K562 (cell line): ENCODE data around the gene CALML4. TPM values are rescaled to one million over a fixed set of nuclear protein-coding genes. Genes with fewer than 3 reads are reported as not detected.
A peak's percentile ranks its signal among the peaks of the same experiment; 100 is the strongest.
"Not testable (repeated sequence)": the region's sequence is repeated elsewhere in the genome, so short reads cannot be mapped to it uniquely, and the experiment has no call there.

ENCODE experiments used
- ATAC-seq: fragments of 200-7000 bp; cut with Tn5 transposase; 3 replicates; pipeline ENCODE4 v1.9.1; 2020; ENCODE audit warnings: moderate library complexity
- BruUV-seq: library from RNA; stranded (reverse); fragments of 400-500 nt; replicated peaks from 2 replicates; lab custom pipeline; 2021; lab: Mats Ljungman, UMichigan
- CTCF ChIA-PET: fragments of 300-600 bp; formaldehyde crosslinking; extraction: SDS; loops from one replicate; lab custom pipeline; 2021; ENCODE audit warnings: low intra/inter-chr PET ratio; lab: Yijun Ruan, JAX
- POLR2A ChIA-PET: fragments of 300-600, 350-650 bp; sonication (Branson Sonifier 250); formaldehyde crosslinking; extraction: SDS; loops from one replicate; lab custom pipeline; 2021; ENCODE audit warnings: antibody characterized with exemption, inconsistent platforms; lab: Yijun Ruan, JAX
- DNase-seq, 4 experiments: peaks; one replicate each; pipeline versions ENCODE4 v3.0.0 to v3.0.0-alpha.2; 2011 to 2018; ENCODE audit warnings: low spot score in 3 of 4, mixed read lengths in 3 of 4; ENCODE audit errors: extremely low read depth in 1 of 4
- FAIRE-seq: peaks from 2 replicates; lab custom pipeline; 2011; peaks lifted over from hg19 to GRCh38; lab: Jason Lieb, UNC
- H2AFZ ChIP-seq: 2 replicates; pipeline ENCODE4 v1.6.0; 2011; ENCODE audit warnings: low read depth, low read length, control low read depth, inconsistent platforms
- H3K27ac ChIP-seq: fragments of 200-600 bp; 3 replicates; pipeline ENCODE4 v1.8.0; 2011; ENCODE audit warnings: low read depth, mild to moderate bottlenecking, control low read depth, inconsistent platforms, low read length, moderate library complexity, mixed read lengths; ENCODE audit errors: extremely low read depth
- H3K27me3 ChIP-seq, 2 experiments: fragments of 300-600 bp in 1 of 2; 2 replicates in 1 of 2; 3 replicates in 1 of 2; pipeline versions ENCODE4 v1.6.0 to v1.8.0; 2011; ENCODE audit warnings: inconsistent platforms in 2 of 2, low read length in 2 of 2, mild to moderate bottlenecking in 1 of 2, mixed read lengths in 1 of 2, moderate library complexity in 1 of 2; ENCODE audit not compliant: control insufficient read depth in 2 of 2, insufficient read depth in 2 of 2
- H3K36me3 ChIP-seq: fragments of 300-600 bp; 3 replicates; pipeline ENCODE4 v1.8.0; 2011; ENCODE audit warnings: mild to moderate bottlenecking, low read length, inconsistent platforms; ENCODE audit not compliant: control insufficient read depth, insufficient read depth
- H3K4me1 ChIP-seq, 2 experiments: fragments of 200-600 bp in 1 of 2; replicated peaks in 1 of 2; 2 replicates in 1 of 2; 3 replicates in 1 of 2; pipeline versions ENCODE4 v1.5.1 to v1.8.0; 2011; ENCODE audit warnings: inconsistent platforms in 2 of 2, low read length in 2 of 2, mild to moderate bottlenecking in 1 of 2, mixed read lengths in 1 of 2, moderate library complexity in 1 of 2; ENCODE audit not compliant: control insufficient read depth in 2 of 2, insufficient read depth in 2 of 2
- H3K4me2 ChIP-seq: 2 replicates; pipeline ENCODE4 v1.6.1; 2011; ENCODE audit warnings: low read length, control low read depth, inconsistent platforms, mixed read lengths; ENCODE audit not compliant: insufficient read depth
- H3K4me3 ChIP-seq: fragments of 200-600 bp; sonication (generic), shearing (Covaris generic); 2 replicates; pipeline ENCODE4 v1.5.1; 2016; ENCODE audit warnings: control low read depth, inconsistent platforms
- H3K79me2 ChIP-seq: fragments of 200-600 bp; 3 replicates; pipeline ENCODE4 v1.8.0; 2011; ENCODE audit warnings: low read length, inconsistent platforms; ENCODE audit not compliant: control insufficient read depth, insufficient read depth
- H3K9ac ChIP-seq, 2 experiments: 2 replicates each; pipeline versions ENCODE4 v1.6.0 to v1.6.1; 2011; ENCODE audit warnings: low read depth in 2 of 2, low read length in 2 of 2, control low read depth in 1 of 2, inconsistent platforms in 1 of 2, mild to moderate bottlenecking in 1 of 2, mixed read lengths in 1 of 2; ENCODE audit not compliant: insufficient read depth in 1 of 2
- H3K9me1 ChIP-seq: one replicate; pipeline ENCODE4 v1.6.0; 2011; ENCODE audit warnings: inconsistent platforms, mild to moderate bottlenecking, low read length, moderate library complexity; ENCODE audit not compliant: control insufficient read depth, insufficient read depth
- H3K9me3 ChIP-seq: replicated peaks from 2 replicates; pipeline ENCODE4 v1.5.1; 2011; ENCODE audit warnings: low read depth, low read length, inconsistent platforms; ENCODE audit not compliant: control insufficient read depth, insufficient read depth
- H4K20me1 ChIP-seq: replicated peaks from 2 replicates; pipeline ENCODE4 v1.6.1; 2011; ENCODE audit warnings: low read length, inconsistent platforms, mixed read lengths; ENCODE audit not compliant: control insufficient read depth, insufficient read depth
- ZNF121 ChIP-seq: sonication (generic); formaldehyde crosslinking; conservative IDR thresholded peaks from 2 replicates; pipeline ENCODE4 v1.8.0; 2022; ENCODE audit warnings: missing genetic modification reagents
- ZNF146 ChIP-seq: IDR thresholded peaks from one replicate; pipeline ENCODE4 v1.6.1; 2018; ENCODE audit warnings: missing compliant biosample characterization; ENCODE audit not compliant: unreplicated experiment
- ZNF354B ChIP-seq: fragments of 250-450 bp; sonication (Bioruptor Pico); IDR thresholded peaks from 2 replicates; pipeline ENCODE4 v1.4.0; 2020
- WGBS: fragments of 100-300 bp; shearing (Covaris generic); methylation state at CpG from one replicate; pipeline ENCODE4 v1.1.6; 2016; ENCODE audit warnings: low coverage, mixed read lengths; ENCODE audit not compliant: insufficient coverage; ENCODE audit errors: missing lambda C conversion rate; 5-methylcytosine and 5-hydroxymethylcytosine counted together
- in situ Hi-C: fragments of 300-500 bp; cut with MboI; formaldehyde crosslinking; loops from 4 replicates; pipeline ENCODE4 v1.15.0; 2018; ENCODE audit warnings: inconsistent platforms, mixed read lengths
- intact Hi-C: fragments of 100-400 bp; cut with micrococcal nuclease; formaldehyde crosslinking; loops from 2 replicates; pipeline ENCODE4 v1.14.2; 2022
- polyA plus RNA-seq, 8 experiments: library from polyadenylated mRNA; depleted of rRNA in 4 of 8; stranded (reverse) in 5 of 8; unstranded in 3 of 8; fragments of >200 nt; fragmentation: Nextera tagmentation in 2 of 8; fragmentation: Illumina TruSeq in 1 of 8; extraction: Ambion mirVana in 2 of 8; extraction: Trizol in 1 of 8; gene quantifications; 2 replicates each; pipeline versions ENCODE4 v1.2.1 to v1.2.3, GENCODE V29; 2011 to 2014; ENCODE audit warnings: inconsistent platforms in 1 of 8, missing spikeins in 1 of 8
- total RNA-seq, 7 experiments: library from RNA; depleted of rRNA in 6 of 7; stranded (reverse); fragments of >200 nt in 6 of 7; fragmentation: Illumina TruSeq in 2 of 7; extraction: Trizol in 2 of 7; gene quantifications; 2 replicates each; pipeline versions ENCODE4 v1.2.1 to v1.2.3, GENCODE V29; 2011 to 2021; ENCODE audit warnings: low replicate concordance in 1 of 7

The CALML4 gene
- total and polyA plus RNA-seq, 9 of the 15 experiments (the other 6 are each of a cell fraction or from before 2014, with no cell fraction given) = 2.8 to 30.6 (median 15.5) TPM

DNA sequence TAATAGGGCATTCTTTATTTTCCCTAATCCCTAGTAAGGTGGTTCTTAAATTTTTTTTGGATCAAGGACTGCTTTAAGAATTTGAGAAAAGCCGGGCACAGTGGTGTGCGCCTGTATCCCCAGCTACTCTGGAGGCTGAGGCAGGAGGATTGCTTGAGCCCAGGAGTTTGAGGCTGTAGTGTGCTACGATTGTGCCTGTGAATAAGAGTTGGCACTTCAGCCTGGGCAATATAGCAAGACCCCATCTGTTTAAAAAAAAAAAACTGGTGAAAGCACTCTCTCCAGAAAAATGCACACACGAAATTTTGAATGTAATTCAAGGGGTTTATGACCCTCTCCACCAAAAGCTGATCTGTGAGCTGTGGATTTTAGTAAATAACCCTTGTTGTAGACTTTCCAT is 32.0 kb downstream of the CALML4 start:
- Histone ChIP-seq H2AFZ (no peak overlapping the region), H3K27me3 (no peaks in the 10 kb centered on the region), H3K27ac (no peak overlapping the region), H3K4me1 (no peaks in the 10 kb centered on the region), H3K79me2 (no peaks in the 10 kb centered on the region; the same call in 2 of the 3 replicates), H3K4me3 (no peak overlapping the region), H3K9me1 (no peaks in the 10 kb centered on the region), H3K9me3 (no peaks in the 10 kb centered on the region), H4K20me1 (no peaks in the 10 kb centered on the region), H3K36me3 (peaks cover 47% of the 10 kb centered on the region; the same call in 2 of the 3 replicates), H3K9ac (no peak overlapping the region), H3K4me2 (no peak overlapping the region)
- BruUV-seq = no TSS peak
- ChIA-PET POLR2A (interaction anchor here (0.6 kb wide), 1 partner anchor 32 kb away, joined by 3 read pairs; the partner anchor contains the start of gene CALML4), CTCF (no interaction called here)
- 81% methylated on average over 4 of the region's 4 CpGs for WGBS
- TF ChIP-seq ZNF354B = no peak
- TF ChIP-seq ZNF121 (CRISPR knock-in tag) = peak; percentile 59; the same call in 1 of the 2 replicates
- in situ Hi-C loops (no loop called here), intact Hi-C loops (no loop called here)
- DNase-seq = no peak
- FAIRE-seq = no peak
- no peak for ATAC-seq

DNA sequence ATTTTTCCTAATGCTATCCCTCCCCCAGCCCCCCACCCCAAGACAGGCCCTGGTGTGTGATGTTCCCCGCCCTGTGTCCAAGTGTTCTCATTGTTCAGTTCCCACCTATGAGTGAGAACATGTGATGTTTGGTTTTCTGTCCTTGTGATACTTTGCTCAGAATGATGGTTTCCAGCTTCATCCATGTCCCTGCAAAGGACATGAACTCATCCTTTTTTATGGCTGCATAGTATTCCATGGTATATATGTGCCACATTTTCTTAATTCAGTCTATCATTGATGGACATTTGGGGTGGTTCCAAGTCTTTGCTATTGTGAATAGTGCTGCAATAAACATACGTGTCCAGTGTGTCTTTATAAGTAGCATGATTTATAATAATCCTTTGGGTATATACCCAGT is 33.1 kb downstream of the CALML4 start:
- in situ Hi-C loops, ATAC-seq, DNase-seq, H3K9ac ChIP-seq, intact Hi-C loops, POLR2A ChIA-PET, H3K27me3 ChIP-seq, H3K4me3 ChIP-seq, H2AFZ ChIP-seq, H3K9me3 ChIP-seq, BruUV-seq, H3K4me1 ChIP-seq, H3K9me1 ChIP-seq, FAIRE-seq, CTCF ChIA-PET, H3K27ac ChIP-seq, H4K20me1 ChIP-seq, H3K4me2 ChIP-seq, H3K79me2 ChIP-seq: not testable (repeated sequence)
- 92% methylated on average over 2 of the region's 2 CpGs for WGBS
- H3K36me3 ChIP-seq = peaks cover 37% of the 10 kb centered on the region; the same call in 2 of the 3 replicates
- peak; percentile 37 for TF ChIP-seq ZNF146
